GM18909 (cell line): ENCODE data around the gene ACTN4.

ENCODE experiments used
- ATAC-seq: cut with Tn5 transposase; IDR thresholded peaks from one replicate; pipeline ENCODE4 v1.9.1; 2021; ENCODE audit warnings: mild to moderate bottlenecking; ENCODE audit not compliant: unreplicated experiment, poor library complexity

ACTN4 gene

GRCh38 chr19:38733493-38734175 is 86.2 kb downstream of the ACTN4 start:
- ATAC-seq, result no peak

GRCh38 chr19:38734176-38734425 is 86.7 kb downstream of the ACTN4 start:
- ATAC-seq, result no peak

- peak; percentile 39 for ATAC-seq
Observed at GRCh38 chr19:38734426-38735256, 87.2 kb downstream of the ACTN4 start.

- no peak for ATAC-seq
Observed at GRCh38 chr19:38735257-38735686, 87.8 kb downstream of the ACTN4 start.

- no peak for ATAC-seq
Observed at GRCh38 chr19:38736036-38736412, 88.6 kb downstream of the ACTN4 start.

- no peak for ATAC-seq
Observed at GRCh38 chr19:38736413-38737280, 89.2 kb downstream of the ACTN4 start.

GRCh38 chr19:38737281-38737865 is 89.9 kb downstream of the ACTN4 start:
- ATAC-seq, result no peak

- no peak for ATAC-seq
Observed at GRCh38 chr19:38737921-38738737, 90.7 kb downstream of the ACTN4 start.

- ATAC-seq, result no peak
Observed at GRCh38 chr19:38739440-38740256, 92.2 kb downstream of the ACTN4 start.

GRCh38 chr19:38740257-38740592 is 92.8 kb downstream of the ACTN4 start:
- ATAC-seq, result no peak

GRCh38 chr19:38740932-38741331 is 93.5 kb downstream of the ACTN4 start:
- no peak for ATAC-seq

- ATAC-seq, result no peak
Observed at GRCh38 chr19:38741670-38742069, 94.2 kb downstream of the ACTN4 start.

GRCh38 chr19:38742296-38742695 is 94.8 kb downstream of the ACTN4 start:
- no peak for ATAC-seq

GRCh38 chr19:38742906-38743305 is 95.5 kb downstream of the ACTN4 start:
- ATAC-seq, result no peak

GRCh38 chr19:38743394-38744297 is 96.2 kb downstream of the ACTN4 start:
- ATAC-seq, result no peak

GRCh38 chr19:38744298-38744681 is 96.8 kb downstream of the ACTN4 start, which contains the start of gene CAPN12:
CAPN12 (minus strand) TSS chr19:38744474; CDS start chr19:38744165, 309 bp downstream.
- ATAC-seq, result no peak

GRCh38 chr19:38744874-38745273 is 97.4 kb downstream of the ACTN4 start:
- ATAC-seq, result no peak

GRCh38 chr19:38745316-38745715 is 97.9 kb downstream of the ACTN4 start:
- no peak for ATAC-seq
